HG02981 (cell line): ENCODE data around the gene ATG4C.

Experiments used
- ATAC-seq: cut with Tn5 transposase; IDR thresholded peaks from one replicate; pipeline ENCODE4 v1.9.1; 2021; ENCODE audit warnings: mild to moderate bottlenecking, moderate library complexity; ENCODE audit not compliant: unreplicated experiment

The ATG4C gene

DNA sequence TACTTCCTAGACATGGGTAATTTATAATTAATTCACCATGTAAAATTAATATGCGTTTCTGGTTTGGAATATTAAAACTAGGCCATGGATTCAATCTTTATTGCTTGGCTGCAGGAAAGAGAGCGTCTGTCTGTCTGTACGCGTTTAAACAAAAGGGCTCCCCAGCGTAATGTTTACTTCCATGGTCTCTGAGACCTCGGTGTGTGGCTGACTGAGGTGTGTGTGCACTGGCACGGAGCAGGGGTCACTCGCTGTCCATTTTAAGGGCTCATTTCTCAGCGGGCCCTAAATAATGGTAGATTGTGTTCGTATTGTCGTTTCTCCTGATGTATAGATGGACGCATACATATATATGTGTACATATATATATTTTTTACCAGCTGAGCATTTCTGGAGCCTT is 119.6 kb downstream of the ATG4C start:
- ATAC-seq = no peak

DNA sequence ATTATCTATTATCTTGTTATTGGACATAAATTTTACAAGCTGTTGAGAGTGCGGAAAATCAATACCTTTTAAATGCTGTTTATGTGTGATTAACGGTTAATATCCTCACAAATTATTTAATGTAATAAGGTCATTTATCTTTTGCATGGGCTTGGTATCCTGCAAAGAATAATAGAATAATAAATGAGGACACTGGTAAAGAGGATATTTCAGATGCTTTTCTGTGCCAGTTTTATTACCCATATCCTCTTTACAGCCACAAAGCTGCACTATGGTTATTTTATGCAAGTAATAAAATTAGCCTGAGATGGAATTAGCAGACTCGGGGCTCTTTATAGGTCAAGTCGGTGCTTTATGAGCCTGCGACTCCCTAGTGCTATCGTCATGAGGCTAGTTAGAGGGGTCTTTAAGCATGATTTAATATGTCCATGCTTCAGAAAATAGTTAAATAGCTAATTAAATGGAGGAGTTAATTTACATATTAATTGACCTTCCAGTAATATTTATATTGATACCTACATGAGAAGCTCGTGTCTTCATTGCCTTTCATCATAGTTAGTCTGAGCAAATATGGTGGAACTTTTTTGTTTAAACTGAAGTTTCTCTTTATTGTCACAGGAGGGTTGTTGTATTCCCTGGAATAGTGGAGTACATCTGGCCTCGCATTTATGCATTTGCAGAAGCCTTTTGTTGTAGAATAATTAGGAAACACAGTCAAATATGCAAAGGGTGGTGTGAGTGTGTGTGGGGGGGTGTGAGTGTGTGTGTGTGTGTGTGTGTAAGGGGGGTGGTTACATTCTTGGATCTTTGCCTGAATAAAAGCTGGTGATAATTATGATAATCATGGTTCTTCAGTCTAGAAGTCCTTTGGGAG is 120.3 kb downstream of the ATG4C start:
- no peak for ATAC-seq

DNA sequence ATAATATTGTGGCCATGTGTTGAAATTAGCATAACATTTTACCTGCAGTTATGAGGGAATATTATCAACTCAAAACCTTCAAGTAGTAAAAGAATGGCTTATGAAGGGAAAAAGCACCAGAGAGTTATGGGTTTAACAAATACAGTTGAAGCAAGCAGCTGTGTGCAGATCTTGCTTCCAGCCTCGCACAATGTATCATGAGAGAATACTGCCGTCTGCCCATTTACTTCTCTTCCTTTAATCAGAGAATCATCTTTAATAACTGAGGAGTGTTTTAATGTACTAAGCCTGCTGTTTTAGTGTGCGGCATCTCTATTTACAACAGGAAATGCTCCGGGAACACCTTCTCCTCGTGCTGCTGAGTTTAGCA is 120.9 kb downstream of the ATG4C start:
- ATAC-seq = no peak

DNA sequence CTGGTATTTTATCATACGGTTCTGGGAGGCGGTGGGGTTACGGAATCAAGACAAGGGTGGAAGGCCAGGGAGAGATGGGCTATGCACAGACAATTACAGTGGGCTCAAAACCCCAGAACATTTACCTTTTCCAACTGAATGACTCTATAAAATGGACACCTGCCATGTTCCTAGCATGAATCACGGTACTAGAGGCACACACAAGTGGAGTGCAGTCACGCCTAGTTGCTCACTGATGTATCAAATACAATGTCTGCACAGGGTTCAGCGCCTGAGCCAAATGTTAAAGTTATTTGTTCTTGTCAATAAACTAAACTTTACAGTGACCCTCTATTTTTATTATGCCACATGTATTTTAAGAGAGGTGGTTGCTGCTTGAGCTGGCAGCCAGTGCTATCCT is 121.4 kb downstream of the ATG4C start:
- ATAC-seq = no peak

DNA sequence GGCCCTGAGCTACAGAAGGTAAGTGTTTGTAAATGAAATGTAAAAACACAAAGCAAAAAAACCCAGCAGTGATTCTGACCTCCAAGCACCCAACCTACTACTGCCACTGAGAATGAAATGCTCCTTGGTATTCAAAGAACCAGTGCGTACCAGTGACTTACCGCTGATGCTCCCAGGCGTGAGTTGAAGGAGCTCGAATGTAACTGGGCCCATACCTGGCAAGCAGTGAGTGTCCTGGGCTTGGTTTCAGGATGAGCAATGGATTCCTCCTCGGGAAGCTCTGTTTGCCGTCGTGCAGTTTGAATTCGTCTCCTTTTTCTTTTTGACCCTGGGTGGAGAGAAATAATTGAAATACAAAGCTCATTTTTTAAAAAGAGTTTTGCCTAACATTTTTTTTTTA is 121.9 kb downstream of the ATG4C start:
- no peak for ATAC-seq

DNA sequence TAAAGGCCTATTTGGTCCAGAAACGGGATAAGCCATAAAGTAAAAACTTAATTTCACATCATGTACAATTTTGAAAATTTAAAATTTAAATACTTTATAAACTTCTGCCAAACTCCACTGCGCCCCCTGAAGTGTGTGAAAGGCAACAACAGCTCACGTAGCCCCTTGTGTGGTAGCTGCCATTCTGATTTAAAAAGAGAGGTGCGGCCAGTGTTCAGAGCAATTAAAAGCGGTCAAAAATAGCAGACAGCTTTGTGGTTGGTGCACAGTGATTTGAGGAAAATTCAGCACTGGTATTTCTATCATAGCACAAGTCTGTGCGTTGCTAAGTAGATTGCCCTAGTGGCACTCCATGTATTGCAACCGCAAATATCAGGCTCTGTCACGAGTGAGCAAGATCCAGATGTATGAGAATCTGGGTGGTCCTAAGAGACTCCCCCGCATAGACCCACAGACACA is 122.5 kb downstream of the ATG4C start:
- no peak for ATAC-seq

DNA sequence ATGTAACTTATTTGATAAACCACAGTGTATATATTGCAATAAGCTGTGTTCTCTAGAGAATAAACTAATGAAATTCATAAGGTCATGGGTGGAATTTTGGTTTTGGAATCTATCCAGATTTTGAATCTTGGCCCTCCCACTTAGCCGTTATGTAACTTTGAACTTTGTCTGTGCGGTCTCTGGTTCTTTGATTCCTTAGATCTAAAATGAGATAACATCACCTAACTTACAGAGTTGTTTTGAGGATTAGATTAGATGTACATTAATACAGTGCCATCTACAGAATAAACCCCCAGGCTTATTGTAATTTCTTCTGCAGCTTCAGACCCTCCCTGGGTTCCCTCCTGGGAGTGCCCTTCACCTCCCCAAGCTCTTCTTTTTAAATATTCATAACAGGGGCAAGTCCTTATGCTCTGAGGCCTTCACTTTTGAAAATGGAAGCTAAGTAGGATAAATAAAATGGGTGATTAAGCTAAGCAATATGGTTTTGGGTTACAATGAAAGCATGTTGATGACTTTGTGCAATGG is 124.3 kb downstream of the ATG4C start:
- no peak for ATAC-seq

DNA sequence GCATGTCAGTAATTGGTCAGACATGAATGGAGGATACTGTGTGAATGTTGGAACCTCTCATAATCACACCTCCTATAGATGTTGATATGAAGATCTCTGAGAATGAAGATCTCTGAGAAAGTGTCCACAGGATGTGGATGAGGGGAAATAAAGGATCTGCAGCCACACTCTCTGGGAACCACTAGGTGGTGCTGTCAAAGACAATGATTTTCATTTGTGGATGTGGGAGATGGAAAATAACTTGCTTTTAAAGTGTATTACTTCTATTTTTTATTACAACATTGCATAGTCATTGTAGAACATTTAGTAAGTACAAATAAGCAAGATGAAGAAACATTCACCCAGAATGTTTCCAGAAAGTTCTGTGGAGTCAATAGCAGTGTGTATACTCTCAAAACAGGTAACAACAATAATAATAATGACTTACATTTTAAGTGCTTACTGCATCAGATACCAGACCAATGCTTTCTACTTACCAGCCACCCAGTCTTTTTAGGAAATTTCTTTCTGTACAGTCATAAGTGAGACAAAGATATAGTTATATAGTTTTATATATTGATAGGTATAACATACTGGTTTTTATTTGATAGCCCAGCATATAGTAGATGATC is 128.2 kb downstream of the ATG4C start:
- ATAC-seq = no peak
